HG03139 (cell line): ENCODE measurements around the gene ABCC8.
"Not testable (repeated sequence)": the region's sequence is repeated elsewhere in the genome, so short reads cannot be mapped to it uniquely, and the experiment has no call there.

Source experiments
- ATAC-seq: cut with Tn5 transposase; IDR thresholded peaks from one replicate; pipeline ENCODE4 v1.9.1; 2021; ENCODE audit not compliant: unreplicated experiment

Gene ABCC8

DNA sequence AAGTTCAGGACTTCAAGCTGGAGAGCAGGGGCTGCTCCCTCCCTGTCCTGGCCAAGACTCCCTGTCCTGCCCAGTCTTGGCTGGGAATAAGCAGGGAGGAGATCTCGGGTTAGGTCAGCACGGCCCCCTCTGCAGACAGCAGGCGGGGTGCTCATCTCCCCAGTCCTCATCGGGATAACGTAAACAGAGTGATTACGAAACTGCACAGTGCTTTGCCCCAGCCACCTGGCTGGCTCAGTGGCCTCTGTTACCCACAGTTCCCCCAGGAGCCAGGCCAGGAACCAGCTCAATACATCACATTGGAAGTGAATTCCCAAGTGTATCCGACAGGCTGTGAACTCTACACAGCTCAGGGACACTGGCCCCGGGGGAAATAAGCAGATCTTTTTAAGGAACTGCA, 45.5 kb downstream of the ABCC8 start:
- no peak for ATAC-seq

DNA sequence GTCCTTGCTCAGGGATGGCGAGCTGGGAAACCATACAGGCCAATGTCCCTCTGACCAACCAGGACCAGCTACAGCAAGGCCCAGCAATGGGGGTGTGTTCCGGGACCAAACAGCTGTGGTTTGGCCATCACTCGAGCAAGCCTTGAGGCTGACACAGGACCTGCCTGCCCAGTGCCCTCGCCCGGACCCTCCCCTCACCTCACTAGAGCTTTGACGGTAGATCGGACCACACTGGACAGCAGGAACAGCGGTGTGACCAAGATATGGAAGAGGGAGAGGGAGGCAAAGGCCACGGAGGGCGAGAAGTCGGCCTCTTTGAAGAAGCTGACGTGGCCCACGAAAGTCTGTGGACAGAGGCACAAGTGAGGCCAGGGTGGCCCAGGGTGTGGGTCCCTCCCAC, 46.0 kb downstream of the ABCC8 start:
- no peak for ATAC-seq

GRCh38 chr11:17428925-17429324, 47.7 kb downstream of the ABCC8 start:
- ATAC-seq: no peak

- ATAC-seq: no peak
Measured at GRCh38 chr11:17428261-17428660, 48.4 kb downstream of the ABCC8 start.

DNA sequence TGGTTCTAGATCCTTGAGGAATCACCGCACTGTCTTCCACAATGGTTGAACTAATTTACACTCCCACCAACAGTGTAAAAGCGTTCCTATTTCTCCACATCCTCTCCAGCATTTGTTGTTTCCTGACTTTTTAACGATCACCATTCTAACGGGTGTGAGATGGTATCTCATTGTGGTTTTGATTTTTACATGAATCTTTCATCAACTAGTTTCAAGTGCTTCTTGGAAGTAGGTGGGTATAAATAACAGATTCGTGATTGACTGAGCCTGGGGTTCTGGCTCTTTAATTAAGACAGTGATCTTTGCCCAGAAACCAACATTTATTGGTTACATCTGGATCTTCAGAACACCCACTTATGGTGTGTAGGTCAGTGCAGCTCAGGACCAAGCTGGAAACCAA, 50.4 kb downstream of the ABCC8 start:
- not testable (repeated sequence) for ATAC-seq

DNA sequence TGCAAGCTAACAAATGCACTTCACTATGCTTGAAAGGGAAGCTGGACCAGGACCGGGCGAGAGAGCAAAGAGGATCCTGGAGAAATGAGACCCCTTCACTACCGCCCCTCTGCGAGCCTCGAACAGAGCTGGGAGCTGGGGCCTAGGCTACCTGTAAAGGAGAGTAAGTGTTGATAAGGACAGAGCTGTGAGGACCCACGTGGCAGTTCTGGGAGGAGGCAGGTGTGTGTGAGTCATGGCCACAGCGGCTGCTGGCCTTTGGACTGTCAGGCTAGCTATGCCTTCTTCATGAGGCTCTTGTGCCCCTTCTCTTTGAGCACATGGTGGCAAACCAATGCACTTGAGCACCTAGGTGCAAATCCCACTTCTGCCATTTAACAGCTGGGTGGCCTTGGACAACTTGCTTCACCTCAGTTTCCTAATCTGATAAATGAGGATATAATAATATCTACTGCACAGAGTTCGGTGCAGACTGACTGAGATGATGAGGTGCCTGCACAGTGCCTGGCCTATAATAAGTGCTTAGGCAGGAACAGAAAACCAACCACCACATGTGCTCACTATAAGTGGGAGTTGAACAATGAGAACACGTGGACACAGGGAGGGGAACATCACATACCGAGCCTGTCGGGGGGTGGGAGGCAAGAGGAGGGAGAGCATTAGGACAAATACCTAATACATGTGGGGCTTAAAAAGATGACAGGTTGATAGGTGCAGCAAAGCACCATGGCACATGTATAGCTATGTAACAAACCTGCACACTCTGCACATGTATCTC, 52.9 kb downstream of the ABCC8 start:
- ATAC-seq: no peak

DNA sequence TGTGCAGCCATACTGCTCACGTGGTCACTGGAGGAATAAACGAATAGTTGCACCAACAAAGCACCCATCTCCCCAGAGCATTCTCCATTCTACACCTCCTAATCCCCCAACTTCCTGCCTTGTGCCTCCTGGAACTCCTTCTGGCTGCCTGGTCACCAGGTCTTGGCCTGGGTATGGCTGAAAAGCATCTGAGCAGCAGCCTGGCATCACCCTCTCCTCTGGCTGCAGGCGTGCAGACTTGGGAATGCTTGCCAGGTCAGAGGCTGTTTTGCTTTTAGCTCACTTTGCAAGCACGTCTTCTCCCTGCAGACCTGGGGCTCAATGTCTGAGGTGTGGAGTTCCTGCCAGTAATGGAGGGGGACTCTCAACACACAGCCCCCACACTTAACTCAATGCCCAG, 54.9 kb downstream of the ABCC8 start:
- no peak for ATAC-seq

DNA sequence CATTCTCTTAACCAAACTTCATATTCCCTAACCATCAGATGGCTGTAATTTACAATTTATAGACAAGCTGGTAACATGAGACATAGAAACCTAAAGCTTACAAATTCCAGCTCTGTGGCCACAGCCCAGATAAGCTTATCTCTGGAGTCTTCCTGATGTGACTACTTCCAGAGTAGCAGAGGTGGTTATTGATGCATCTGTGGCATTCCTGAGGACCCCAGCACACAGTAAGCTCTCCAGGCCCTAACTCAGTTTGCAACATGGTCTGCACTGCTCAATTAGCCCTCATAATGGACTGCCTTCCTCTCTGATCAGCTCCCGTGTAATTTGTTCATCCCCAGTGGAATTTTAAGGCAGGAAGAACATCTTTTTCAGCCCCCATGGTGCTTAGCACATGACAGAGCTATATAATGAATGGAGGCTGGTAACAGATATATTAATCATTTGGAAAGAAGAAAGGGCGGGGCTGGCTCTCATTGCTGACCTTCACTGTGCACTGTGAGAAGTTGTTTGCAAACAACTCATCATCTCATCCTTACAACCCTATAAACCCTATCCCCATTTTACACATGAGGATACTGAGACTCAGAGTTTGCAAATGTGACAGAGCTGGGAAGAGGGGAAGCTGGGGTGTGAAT, 58.1 kb downstream of the ABCC8 start:
- ATAC-seq: no peak

DNA sequence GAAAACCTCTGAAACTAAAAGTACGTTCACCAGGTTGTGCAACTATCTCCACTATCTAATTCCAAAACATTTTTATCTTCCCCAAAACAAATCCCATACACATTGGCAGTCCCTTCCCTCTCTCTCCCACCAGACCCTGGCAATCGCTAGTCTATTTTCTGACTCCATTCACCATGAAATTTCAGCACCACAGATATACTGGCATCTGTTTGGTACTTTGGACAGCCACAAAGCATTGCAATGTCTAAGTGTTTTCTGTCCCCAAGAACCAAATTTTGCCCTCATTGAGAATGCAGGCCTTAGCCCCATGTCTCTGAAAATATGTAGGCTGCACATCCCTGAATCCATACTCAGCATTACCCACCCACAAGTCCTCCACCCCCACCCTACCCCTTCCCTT, 60.2 kb downstream of the ABCC8 start:
- ATAC-seq: no peak

DNA sequence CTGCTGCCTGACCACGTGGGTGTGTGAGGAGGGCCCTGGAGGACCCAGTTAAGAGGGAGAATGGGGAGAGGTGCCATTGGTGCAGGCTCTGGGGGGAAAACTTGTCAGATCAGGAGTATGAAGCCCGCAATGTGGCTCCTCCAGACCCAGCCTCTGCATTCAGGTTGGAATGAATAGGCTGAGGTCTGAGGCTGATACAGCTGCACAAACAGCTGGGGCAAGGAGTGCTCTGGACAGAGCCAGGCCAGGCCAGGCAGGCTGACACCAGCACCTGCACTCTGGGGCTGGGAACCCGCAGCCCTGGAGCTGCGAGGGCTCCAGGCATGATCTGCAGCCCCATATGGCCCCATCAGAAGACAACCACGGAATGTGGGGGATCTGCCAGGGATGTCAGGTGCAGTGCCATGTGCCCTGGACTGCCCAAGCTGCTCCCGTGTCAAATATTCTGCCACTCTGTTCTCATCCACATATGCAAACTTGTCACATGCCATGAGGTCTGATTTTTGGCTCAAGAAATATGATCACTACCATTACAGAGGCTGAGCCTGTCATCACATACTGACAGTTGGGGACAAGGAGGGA, 61.0 kb downstream of the ABCC8 start:
- ATAC-seq: no peak

DNA sequence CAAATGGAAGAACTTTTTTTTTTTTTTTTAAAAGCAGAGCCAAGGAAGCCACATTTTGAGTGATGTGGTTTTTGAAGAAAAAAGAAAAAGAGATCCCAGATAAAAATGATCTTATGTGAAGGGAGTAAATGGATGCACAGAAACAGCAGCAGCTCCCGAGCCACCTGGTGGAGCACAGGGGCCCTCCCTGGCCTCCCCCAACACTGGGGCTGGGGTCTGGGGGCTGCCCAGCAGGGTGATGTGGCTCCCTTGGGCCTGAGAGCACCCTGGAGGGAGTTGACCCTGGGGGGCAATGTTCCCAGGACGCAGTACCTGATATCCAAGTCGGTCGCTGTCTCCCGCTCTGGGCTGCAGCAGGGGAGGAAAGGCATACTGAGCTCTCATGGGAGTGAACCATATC, 61.7 kb downstream of the ABCC8 start:
- no peak for ATAC-seq

GRCh38 chr11:17414317-17414737, 62.3 kb downstream of the ABCC8 start:
- no peak for ATAC-seq

DNA sequence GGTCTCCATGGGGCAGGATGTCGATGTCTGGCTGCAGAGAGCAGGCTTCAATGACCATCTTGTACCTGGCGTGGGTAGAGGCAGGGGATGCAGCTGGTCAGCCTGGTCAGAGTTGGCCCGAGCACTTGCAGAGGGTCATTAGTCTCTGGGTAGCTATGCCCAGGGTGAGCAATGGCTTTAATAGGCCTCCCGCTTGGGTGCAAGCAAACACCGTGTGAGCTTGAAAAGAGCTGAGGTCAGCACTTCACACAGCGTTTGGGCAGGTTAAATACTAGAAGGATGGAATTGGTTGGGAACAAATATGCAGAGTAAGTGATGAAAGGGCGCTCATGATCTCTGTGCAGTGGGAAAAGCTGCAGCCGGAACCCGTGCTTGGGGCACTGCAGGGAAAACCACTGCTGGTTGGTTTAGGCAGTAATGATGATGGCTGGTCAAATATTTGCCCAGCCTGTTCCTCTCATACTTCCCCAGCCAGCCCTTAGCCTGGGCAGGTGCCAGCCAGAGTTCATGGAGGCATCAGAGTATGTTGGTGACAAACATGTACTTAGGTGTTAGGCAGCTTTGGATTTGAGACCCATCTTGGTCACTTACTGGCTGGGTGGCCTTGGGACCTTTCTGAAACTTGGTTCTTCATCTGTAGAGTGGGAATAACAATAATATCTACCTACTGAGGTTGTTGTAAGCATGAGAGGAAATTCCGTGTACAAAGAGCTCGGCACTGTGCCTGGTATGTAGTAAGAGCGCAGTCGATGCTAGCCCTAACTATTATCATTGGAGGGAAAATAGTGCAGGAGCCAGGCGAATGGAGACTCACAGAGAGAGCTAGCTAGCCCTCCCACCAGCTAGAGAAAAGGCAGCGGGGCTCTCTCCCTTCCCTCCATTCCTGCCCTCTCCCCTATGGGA, 63.0 kb downstream of the ABCC8 start:
- no peak for ATAC-seq

DNA sequence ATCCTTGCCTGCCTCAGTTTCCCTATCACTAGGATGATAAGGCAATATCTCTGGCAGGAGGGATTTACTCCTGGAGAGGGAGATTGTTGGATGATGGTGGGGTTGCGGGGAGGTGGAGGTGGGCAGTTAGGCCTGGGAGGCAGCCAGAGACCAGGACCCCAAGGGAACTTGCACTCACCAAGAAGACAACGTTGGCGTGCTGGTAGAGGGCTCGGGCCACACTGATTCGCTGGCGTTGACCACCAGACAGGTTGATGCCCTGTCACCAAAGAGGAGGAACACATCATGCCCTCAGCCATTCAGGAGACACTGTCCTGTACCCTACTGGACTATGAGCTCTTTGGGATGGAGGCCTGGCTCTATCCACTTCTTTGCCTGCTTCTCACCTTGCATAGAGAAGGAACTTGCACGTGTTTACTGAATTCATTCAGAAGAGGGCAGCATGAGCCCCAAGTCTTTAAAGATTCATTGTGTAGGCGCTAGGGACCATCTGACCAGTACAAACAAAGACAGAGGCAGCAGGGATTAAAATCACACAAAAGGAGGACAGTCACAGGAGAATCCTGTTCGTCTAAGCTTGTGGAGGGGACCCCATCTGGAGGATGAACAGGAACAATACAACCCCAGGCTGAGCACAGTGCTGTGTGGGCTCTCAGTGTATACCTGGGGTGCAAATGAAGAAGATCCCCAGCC, 64.0 kb downstream of the ABCC8 start:
- ATAC-seq: no peak

GRCh38 chr11:17411418-17411817, 65.2 kb downstream of the ABCC8 start:
- no peak for ATAC-seq

GRCh38 chr11:17410606-17411379, 65.9 kb downstream of the ABCC8 start:
- ATAC-seq: no peak

GRCh38 chr11:17408641-17409040, 68.0 kb downstream of the ABCC8 start:
- no peak for ATAC-seq

- ATAC-seq: no peak
Measured at GRCh38 chr11:17408026-17408425, 68.6 kb downstream of the ABCC8 start.

- ATAC-seq: no peak
Measured at GRCh38 chr11:17407575-17407974, 69.1 kb downstream of the ABCC8 start.

- no peak for ATAC-seq
Measured at GRCh38 chr11:17406818-17407149, 69.9 kb downstream of the ABCC8 start.
